Islet precursor cell (in vitro differentiated cells): Measurements from ENCODE around the gene UBE2E1.

ENCODE experiments used
- DNase-seq: peaks from one replicate; pipeline ENCODE4 v3.0.0-alpha.2; 2018

The UBE2E1 gene

GRCh38 chr3:23920151-23920655 is 114.4 kb downstream of the UBE2E1 start:
- DNase-seq = no peak

- DNase-seq = no peak
Observed at GRCh38 chr3:23921052-23921511, 115.3 kb downstream of the UBE2E1 start.

- no peak for DNase-seq
Observed at GRCh38 chr3:23923786-23924185, 118.0 kb downstream of the UBE2E1 start.

GRCh38 chr3:23926246-23926645 is 120.5 kb downstream of the UBE2E1 start:
- no peak for DNase-seq

- DNase-seq = no peak
Observed at GRCh38 chr3:23926736-23927135, 121.0 kb downstream of the UBE2E1 start.

DNA sequence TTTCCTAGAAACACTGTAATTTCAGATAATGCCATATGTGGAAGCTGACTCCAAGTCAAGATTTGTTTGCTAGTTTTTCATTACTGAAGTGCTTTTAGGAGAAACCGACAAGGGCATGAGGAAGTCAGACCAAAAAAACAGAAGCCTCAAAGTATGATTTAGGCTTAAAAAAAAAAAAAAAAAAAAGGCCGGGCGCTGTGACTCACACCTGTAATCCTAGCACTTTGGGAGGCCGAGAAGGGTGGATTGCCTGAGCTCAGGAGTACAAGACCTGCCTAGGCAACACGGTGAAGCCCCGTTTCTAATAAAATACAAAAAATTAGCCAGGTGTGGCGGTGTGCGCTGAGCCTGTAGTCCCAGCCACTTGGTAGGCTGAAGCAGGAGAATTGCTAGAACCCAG is 122.8 kb downstream of the UBE2E1 start:
- DNase-seq = peak; percentile 68

GRCh38 chr3:23931597-23931996 is 125.8 kb downstream of the UBE2E1 start:
- no peak for DNase-seq

DNA sequence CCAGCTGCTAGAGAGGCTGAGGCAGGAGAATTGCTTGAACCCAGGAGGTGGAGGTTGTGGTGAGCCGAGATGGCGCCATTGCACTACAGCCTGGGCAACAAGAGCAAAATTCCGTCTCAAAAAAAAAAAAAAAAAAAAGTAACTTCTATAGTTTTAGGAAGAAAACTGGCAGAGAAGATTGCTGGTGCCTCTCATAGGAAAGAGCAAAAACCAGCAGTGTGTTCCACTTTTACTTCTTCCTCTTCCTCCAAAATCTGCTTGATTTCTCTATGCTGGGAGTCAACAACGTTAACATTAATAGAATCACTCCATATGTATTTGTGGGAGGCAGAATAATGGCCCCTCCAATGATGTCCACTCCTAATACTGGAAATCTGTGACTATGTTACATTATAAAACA is 126.8 kb downstream of the UBE2E1 start:
- DNase-seq = no peak

GRCh38 chr3:23934253-23934652 is 128.5 kb downstream of the UBE2E1 start:
- no peak for DNase-seq

DNA sequence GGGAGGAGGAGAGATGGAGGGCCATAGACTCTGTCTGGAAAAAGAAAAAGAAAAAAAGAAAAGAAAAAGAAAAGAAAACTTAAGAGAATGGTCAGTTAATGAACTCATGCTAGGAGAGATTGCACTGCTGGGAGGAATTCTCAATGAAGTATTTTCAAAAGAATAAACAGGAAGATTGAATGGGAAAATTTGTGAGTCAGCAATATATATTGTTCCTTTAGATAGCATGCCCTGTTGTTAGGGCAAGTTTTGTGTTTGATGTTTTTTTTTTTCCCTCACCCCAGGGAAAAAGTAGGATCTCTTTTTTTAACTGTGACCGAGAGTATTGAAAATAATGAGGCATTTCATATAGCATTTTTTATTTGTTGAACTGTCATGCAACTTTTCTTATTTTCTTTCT is 131.5 kb downstream of the UBE2E1 start:
- DNase-seq = no peak

DNA sequence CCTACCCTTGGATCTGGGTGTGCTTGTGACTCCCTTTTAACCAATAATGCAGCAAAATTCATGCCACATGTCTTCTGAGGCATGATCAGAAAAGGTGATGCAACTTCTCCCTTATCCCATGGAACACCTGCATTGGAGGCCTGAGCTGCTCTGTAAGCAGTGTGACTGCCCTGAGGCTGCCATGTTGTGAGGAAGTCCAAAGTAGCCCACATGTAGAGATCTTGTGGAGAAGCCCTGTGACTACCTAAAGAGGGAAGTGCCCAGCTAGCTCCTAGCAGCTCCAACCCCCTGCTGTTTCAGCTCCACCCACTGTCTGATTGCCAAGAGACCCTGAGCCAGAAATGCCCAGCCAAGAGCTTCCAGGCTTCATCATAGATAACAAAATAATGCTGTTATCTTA is 132.9 kb downstream of the UBE2E1 start:
- no peak for DNase-seq

GRCh38 chr3:23940775-23941174 is 135.0 kb downstream of the UBE2E1 start:
- no peak for DNase-seq
